Measurements from ENCODE around the gene ZNF648. TPM values are rescaled to one million over a fixed set of nuclear protein-coding genes. Genes with fewer than 3 reads are reported as not detected.
"Not testable (repeated sequence)": the region's sequence is repeated elsewhere in the genome, so short reads cannot be mapped to it uniquely, and the experiment has no call there.

The ZNF648 gene
- polyA plus RNA-seq, 2 of the 4 experiments (the other 2 are of a cell fraction) = not detected

GRCh38 chr1:182046763-182047162, 14.7 kb downstream of the ZNF648 start:
- H3K27ac ChIP-seq = no peak overlapping the region
- H3K4me2 ChIP-seq = no peak overlapping the region
- CTCF ChIA-PET = interaction anchor here (1.3 kb wide), 2 partner anchors 11 to 12 kb away, joined by 3 to 5 read pairs; no protein-coding TSS in a partner anchor
- FAIRE-seq = no peak
- no peaks in the 10 kb centered on the region for H3K4me1 ChIP-seq
- no peak for DNase-seq (ENCODE audit: low read depth in 1 of 2, low spot score in 1 of 2)
- no peak overlapping the region for H3K4me3 ChIP-seq
- no peak for TF ChIP-seq FOXS1 (CRISPR knock-in tag; IDR thresholded peaks at IDR 0.05)
- no peak for TF ChIP-seq JUN (IDR thresholded peaks at IDR 0.05)
- no peak for TF ChIP-seq FOSB (CRISPR knock-in tag; IDR thresholded peaks at IDR 0.05)
- no peak for TF ChIP-seq MAZ (IDR thresholded peaks at IDR 0.05; ENCODE audit: borderline replicate concordance, low read depth, low read length)
- no peak for TF ChIP-seq EHMT2 (IDR thresholded peaks at IDR 0.05; ENCODE audit: low read depth)
- no peak for TF ChIP-seq E2F6 (IDR thresholded peaks at IDR 0.05; ENCODE audit: borderline replicate concordance, low read depth)
- no peak for TF ChIP-seq HOXA7 (CRISPR knock-in tag; IDR thresholded peaks at IDR 0.05)
- no peak for TF ChIP-seq PHF8 (IDR thresholded peaks at IDR 0.05; ENCODE audit: borderline replicate concordance, low read depth)
- no peak for TF ChIP-seq PBX3 (IDR thresholded peaks at IDR 0.05)
- TF ChIP-seq CHD4 (IDR thresholded peaks at IDR 0.05; ENCODE audit: borderline replicate concordance) = no peak
- no peak for TF ChIP-seq HES2 (IDR thresholded peaks at IDR 0.05)
- no peak for TF ChIP-seq ZSCAN20 (CRISPR knock-in tag; IDR thresholded peaks at IDR 0.05)
- no peak for TF ChIP-seq SMC3 (IDR thresholded peaks at IDR 0.05)
- no peak for TF ChIP-seq POLR2A (IDR thresholded peaks at IDR 0.05; ENCODE audit: low read length)
- no peak for TF ChIP-seq KDM5A (IDR thresholded peaks at IDR 0.05)
- no peak for TF ChIP-seq NPAS2 (CRISPR knock-in tag; IDR thresholded peaks at IDR 0.05; ENCODE audit: borderline replicate concordance)
- TF ChIP-seq TFCP2L1 (CRISPR knock-in tag; IDR thresholded peaks at IDR 0.05) = no peak
- TF ChIP-seq HOXB5 (CRISPR knock-in tag; IDR thresholded peaks at IDR 0.05) = no peak
- no peak for TF ChIP-seq ATOH8 (CRISPR knock-in tag; IDR thresholded peaks at IDR 0.05; ENCODE audit: low read depth)
- no peaks in the 10 kb centered on the region for H3K9me3 ChIP-seq
- POLR2A ChIA-PET = no interaction called here
- no peak for ATAC-seq

- H3K4me1 ChIP-seq; H3K4me3 ChIP-seq; ATAC-seq; FAIRE-seq; DNase-seq (ENCODE audit: low read depth in 1 of 2, low spot score in 1 of 2); H3K27ac ChIP-seq; H3K9me3 ChIP-seq; H3K4me2 ChIP-seq; POLR2A ChIA-PET; CTCF ChIA-PET: not testable (repeated sequence)
- 22% methylated on average over 8 of the region's 8 CpGs for WGBS (ENCODE audit: missing lambda C conversion rate)
Measured at GRCh38 chr1:182045481-182045880, 16.0 kb downstream of the ZNF648 start.

GRCh38 chr1:182041615-182042014, 19.9 kb downstream of the ZNF648 start:
- H3K27ac ChIP-seq = no peak overlapping the region
- 33% methylated on average over 3 of the region's 3 CpGs for WGBS (ENCODE audit: missing lambda C conversion rate)
- TF ChIP-seq CEBPB (IDR thresholded peaks at IDR 0.05) (peak; percentile 44 to 47; a peak in 3 of 4 replicates), HOXB13 (CRISPR knock-in tag; IDR thresholded peaks at IDR 0.05; ENCODE audit: low read depth) (no peak)
- no peak overlapping the region for H3K4me2 ChIP-seq
- no peak overlapping the region for H3K4me3 ChIP-seq
- ChIA-PET CTCF (no interaction called here), POLR2A (no interaction called here)
- ATAC-seq (no peak), FAIRE-seq (no peak), DNase-seq (ENCODE audit: low read depth in 1 of 2, low spot score in 1 of 2) (no peak)
- H3K9me3 ChIP-seq = no peaks in the 10 kb centered on the region; the same call in 2 of the 3 replicates
- H3K4me1 ChIP-seq = no peaks in the 10 kb centered on the region
